GM21619 (cell line): ENCODE data around the gene BBOF1.
"Not testable (repeated sequence)": the region's sequence is repeated elsewhere in the genome, so short reads cannot be mapped to it uniquely, and the experiment has no call there.

ENCODE experiments used
- ATAC-seq: cut with Tn5 transposase; IDR thresholded peaks from one replicate; pipeline ENCODE4 v1.9.1; 2021; ENCODE audit not compliant: unreplicated experiment

The BBOF1 gene

GRCh38 chr14:74085828-74086227 lies 66.7 kb downstream of the BBOF1 start:
- ATAC-seq = no peak

DNA sequence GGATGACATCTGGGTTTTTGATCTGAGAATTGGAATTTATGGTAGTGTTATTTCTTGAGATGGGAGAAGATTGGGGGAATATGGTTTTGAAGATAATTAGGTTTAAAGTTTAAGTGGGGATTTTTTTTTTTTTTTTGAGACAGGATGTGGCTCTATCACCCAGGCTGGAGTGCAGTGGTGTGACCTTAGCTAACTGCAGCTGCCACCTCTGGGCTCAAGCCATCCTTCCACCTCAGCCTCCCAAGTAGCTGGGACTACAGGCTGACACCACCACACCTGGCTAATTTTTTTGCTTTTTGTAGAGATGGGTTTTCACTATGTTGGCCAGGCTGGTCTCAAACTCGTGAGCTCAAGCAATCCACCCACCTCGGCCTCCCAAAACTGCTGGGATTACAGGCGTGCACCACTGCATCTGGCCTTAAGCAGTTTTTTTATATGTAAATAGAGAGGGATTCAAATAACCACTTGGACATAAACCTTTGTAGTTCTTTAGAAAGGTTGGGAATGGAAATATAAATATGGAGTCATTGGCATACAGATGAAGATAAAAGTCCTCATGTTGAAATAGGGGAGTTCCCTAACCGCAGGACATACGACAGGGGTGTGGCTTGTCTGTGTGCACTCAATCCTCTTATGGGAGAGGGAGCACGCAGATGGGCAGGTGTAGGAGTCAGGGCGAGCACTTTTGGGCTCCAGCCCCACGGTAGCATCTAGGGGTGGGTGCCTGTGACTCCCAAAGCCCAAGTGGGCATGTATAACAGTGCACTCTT lies 70.3 kb downstream of the BBOF1 start:
- ATAC-seq = no peak

- ATAC-seq = no peak
These were observed 86.2 kb downstream of the BBOF1 start for GRCh38 chr14:74105381-74105780.

- no peak for ATAC-seq
These were observed 90.2 kb downstream of the BBOF1 start for GRCh38 chr14:74109369-74109768.

DNA sequence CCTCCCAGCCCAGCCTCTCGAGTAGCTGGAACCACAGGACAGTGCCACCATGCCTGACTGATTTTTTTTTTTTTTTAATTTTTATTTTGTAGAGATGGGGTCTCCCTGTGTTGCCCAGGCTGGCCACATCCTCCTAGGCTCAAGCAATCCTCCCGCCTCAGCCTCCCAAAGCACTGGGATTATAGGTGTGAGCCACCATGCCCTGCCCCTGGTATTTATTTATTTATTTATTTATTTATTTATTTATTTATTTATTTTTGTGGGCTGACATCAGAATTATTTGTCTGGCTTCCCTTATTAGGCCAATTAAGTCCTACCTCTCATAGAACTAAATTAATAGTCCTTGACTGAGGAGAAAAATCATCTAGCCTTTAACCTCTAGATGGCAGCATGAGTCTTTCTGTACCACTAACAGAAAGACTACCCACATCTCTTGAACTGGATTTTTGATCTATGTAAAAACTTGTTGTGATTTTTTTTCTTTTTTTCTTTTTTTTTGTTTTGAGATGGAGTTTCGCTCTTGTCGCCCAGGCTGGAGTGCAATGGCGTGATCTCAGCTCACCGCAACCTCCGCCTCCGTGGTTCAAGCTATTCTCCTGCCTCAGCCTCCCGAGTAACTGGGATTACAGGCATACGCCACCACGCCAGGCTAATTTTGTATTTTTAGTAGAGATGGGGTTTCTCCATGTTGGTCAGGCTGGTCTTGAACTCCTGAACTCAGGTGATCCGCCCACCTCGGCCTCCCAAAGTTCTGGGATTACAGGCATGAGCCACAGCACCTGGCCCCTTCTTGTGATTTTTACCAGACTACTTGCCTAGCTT lies 92.5 kb downstream of the BBOF1 start:
- ATAC-seq = not testable (repeated sequence)
